Caco-2 (cell line): ENCODE data around the gene AZU1. TPM values are rescaled to one million over a fixed set of nuclear protein-coding genes. Genes with fewer than 3 reads are reported as not detected.

Experiments
- BruUV-seq: library from RNA; stranded (reverse); fragments of 400-500 nt; replicated peaks from 2 replicates; lab custom pipeline; 2021; lab: Mats Ljungman, UMichigan
- CTCF ChIA-PET: fragments of 300-600 bp; sonication (Branson Sonifier 250); formaldehyde crosslinking; loops from one replicate; lab custom pipeline; 2022; ENCODE audit warnings: antibody characterized with exemption; lab: Charles Lee
- POLR2A ChIA-PET: fragments of 300-600 bp; sonication (Branson Sonifier 250); formaldehyde crosslinking; loops from one replicate; lab custom pipeline; 2022; ENCODE audit warnings: antibody characterized with exemption; lab: Charles Lee
- DNase-seq, 2 experiments: peaks; one replicate each; pipeline versions ENCODE4 v3.0.0 to v3.0.0-alpha.2; 2020 to 2022
- H3K27me3 ChIP-seq: replicated peaks from 2 replicates; pipeline ENCODE4 v1.6.0; 2011; ENCODE audit warnings: low read length; ENCODE audit not compliant: control insufficient read depth, insufficient read depth
- H3K36me3 ChIP-seq: 2 replicates; pipeline ENCODE4 v1.5.1; 2011; ENCODE audit warnings: low read length; ENCODE audit not compliant: control insufficient read depth, insufficient read depth
- H3K4me1 ChIP-seq: fragments of 250-450 bp; sonication (Bioruptor Pico); 2 replicates; pipeline ENCODE4 v1.5.1; 2020; ENCODE audit warnings: mild to moderate bottlenecking
- H3K4me3 ChIP-seq: 2 replicates; pipeline ENCODE4 v1.5.1; 2011; ENCODE audit warnings: low read depth, mild to moderate bottlenecking, control low read depth, low read length
- H3K9me3 ChIP-seq: fragments of 250-450 bp; sonication (Bioruptor Pico); 2 replicates; pipeline ENCODE4 v1.5.1; 2020; ENCODE audit warnings: mild to moderate bottlenecking, moderate library complexity
- H3K27ac Mint-ChIP-seq: one replicate; pipeline ENCODE4 v1.8.0; 2022; ENCODE audit warnings: mixed read lengths; ENCODE audit not compliant: unreplicated experiment
- H3K27me3 Mint-ChIP-seq: one replicate; pipeline ENCODE4 v1.8.0; 2022; ENCODE audit warnings: mixed read lengths; ENCODE audit not compliant: insufficient read depth, unreplicated experiment
- H3K36me3 Mint-ChIP-seq: one replicate; pipeline ENCODE4 v1.8.0; 2022; ENCODE audit warnings: mild to moderate bottlenecking, mixed read lengths; ENCODE audit not compliant: insufficient read depth, unreplicated experiment
- H3K4me1 Mint-ChIP-seq: one replicate; pipeline ENCODE4 v1.8.0; 2022; ENCODE audit warnings: low read depth, mixed read lengths; ENCODE audit not compliant: unreplicated experiment
- H3K4me3 Mint-ChIP-seq: one replicate; pipeline ENCODE4 v1.8.0; 2022; ENCODE audit warnings: mild to moderate bottlenecking, moderate library complexity, mixed read lengths; ENCODE audit not compliant: unreplicated experiment
- H3K9me3 Mint-ChIP-seq: one replicate; pipeline ENCODE4 v1.8.0; 2022; ENCODE audit warnings: mixed read lengths; ENCODE audit not compliant: unreplicated experiment
- CTCF ChIP-seq, 2 experiments: fragments of 200-600 bp in 1 of 2; IDR thresholded peaks; 1 replicate in 1 of 2; 2 replicates in 1 of 2; pipeline versions ENCODE4 v1.5.1 to v1.8.0; 2011 to 2022; ENCODE audit warnings: antibody characterized with exemption in 1 of 2, control low read depth in 1 of 2, inconsistent platforms in 1 of 2, low read depth in 1 of 2, low read length in 1 of 2, mild to moderate bottlenecking in 1 of 2, moderate library complexity in 1 of 2; ENCODE audit not compliant: insufficient read depth in 1 of 2, severe bottlenecking in 1 of 2, unreplicated experiment in 1 of 2
- intact Hi-C: fragments of 100-400 bp; cut with micrococcal nuclease; formaldehyde crosslinking; loops from one replicate; pipeline ENCODE4 v1.10.0; 2022; ENCODE audit not compliant: unreplicated experiment
- total RNA-seq: library from RNA; stranded (reverse); gene quantifications from 2 replicates; pipeline ENCODE4 v1.2.3, GENCODE V29; 2022

AZU1 gene
- total RNA-seq, 1 experiment from 2014 or later, result not detected

GRCh38 chr19:829129-829758, 1.6 kb downstream of the AZU1 start:
- Mint-ChIP-seq H3K9me3 (no peaks in the 10 kb centered on the region), H3K4me1 (no peaks in the 10 kb centered on the region), H3K4me3 (no peak overlapping the region), H3K27me3 (no peaks in the 10 kb centered on the region), H3K27ac (no peak overlapping the region), H3K36me3 (no peaks in the 10 kb centered on the region)
- H3K4me3 ChIP-seq, result no peak overlapping the region
- no TSS peak for BruUV-seq
- no peaks in the 10 kb centered on the region for H3K9me3 ChIP-seq
- ChIA-PET CTCF (no interaction called here), POLR2A (no interaction called here)
- no peaks in the 10 kb centered on the region for H3K27me3 ChIP-seq
- H3K36me3 ChIP-seq, result no peaks in the 10 kb centered on the region
- intact Hi-C loops, result no loop called here
- no peak for DNase-seq
- TF ChIP-seq CTCF (IDR thresholded peaks at IDR 0.05; ENCODE audit: insufficient read depth in 1 of 2, low read depth in 1 of 2, low read length in 1 of 2, severe bottlenecking in 1 of 2, unreplicated experiment in 1 of 2), result no peak
- no peaks in the 10 kb centered on the region for H3K4me1 ChIP-seq

GRCh38 chr19:831407-832369, 4.1 kb downstream of the AZU1 start:
- Mint-ChIP-seq H3K27ac (no peak overlapping the region), H3K36me3 (no peaks in the 10 kb centered on the region), H3K27me3 (no peaks in the 10 kb centered on the region), H3K9me3 (no peaks in the 10 kb centered on the region), H3K4me1 (no peaks in the 10 kb centered on the region), H3K4me3 (no peak overlapping the region)
- Histone ChIP-seq H3K36me3 (no peaks in the 10 kb centered on the region), H3K9me3 (no peaks in the 10 kb centered on the region), H3K27me3 (no peaks in the 10 kb centered on the region), H3K4me1 (no peaks in the 10 kb centered on the region), H3K4me3 (no peak overlapping the region)
- ChIA-PET CTCF (interaction anchor here (0.6 kb wide), 1 partner anchor 127 kb away, joined by 3 read pairs; no protein-coding TSS in a partner anchor), POLR2A (no interaction called here)
- intact Hi-C loops, result no loop called here
- DNase-seq, result no peak
- no peak for TF ChIP-seq CTCF (IDR thresholded peaks at IDR 0.05; ENCODE audit: insufficient read depth in 1 of 2, low read depth in 1 of 2, low read length in 1 of 2, severe bottlenecking in 1 of 2, unreplicated experiment in 1 of 2)
- BruUV-seq, result no TSS peak

- H3K36me3 ChIP-seq, result no peaks in the 10 kb centered on the region
- Mint-ChIP-seq H3K4me1 (no peaks in the 10 kb centered on the region), H3K27me3 (no peaks in the 10 kb centered on the region), H3K4me3 (no peak overlapping the region), H3K27ac (no peak overlapping the region), H3K36me3 (no peaks in the 10 kb centered on the region), H3K9me3 (no peaks in the 10 kb centered on the region)
- H3K9me3 ChIP-seq, result no peaks in the 10 kb centered on the region
- H3K27me3 ChIP-seq, result no peaks in the 10 kb centered on the region
- no peak overlapping the region for H3K4me3 ChIP-seq
- no peaks in the 10 kb centered on the region for H3K4me1 ChIP-seq
- intact Hi-C loops, result no loop called here
- POLR2A ChIA-PET, result no interaction called here
- DNase-seq, result no peak
- CTCF ChIA-PET, result no interaction called here
- BruUV-seq, result no TSS peak
- no peak for TF ChIP-seq CTCF (IDR thresholded peaks at IDR 0.05; ENCODE audit: insufficient read depth in 1 of 2, low read depth in 1 of 2, low read length in 1 of 2, severe bottlenecking in 1 of 2, unreplicated experiment in 1 of 2)
These were observed 6.6 kb downstream of the AZU1 start for GRCh38 chr19:834216-834615.
